Activated CD4-positive, alpha-beta T cell treated with anti-CD3 and anti-CD28 coated beads, Interleukin-2, amount 50 U/mL, for 24 hours (primary cell): Measurements from ENCODE around the gene SASS6.
A peak's percentile ranks its signal among the peaks of the same experiment; 100 is the strongest.
"Not testable (repeated sequence)": the region's sequence is repeated elsewhere in the genome, so short reads cannot be mapped to it uniquely, and the experiment has no call there.

Experiments used
- DNase-seq, 2 donors: peaks; one replicate each; pipeline ENCODE4 v3.0.0-alpha.2; 2020; ENCODE audit warnings: low read depth in 1 of 2, low spot score in 1 of 2

Gene SASS6

DNA sequence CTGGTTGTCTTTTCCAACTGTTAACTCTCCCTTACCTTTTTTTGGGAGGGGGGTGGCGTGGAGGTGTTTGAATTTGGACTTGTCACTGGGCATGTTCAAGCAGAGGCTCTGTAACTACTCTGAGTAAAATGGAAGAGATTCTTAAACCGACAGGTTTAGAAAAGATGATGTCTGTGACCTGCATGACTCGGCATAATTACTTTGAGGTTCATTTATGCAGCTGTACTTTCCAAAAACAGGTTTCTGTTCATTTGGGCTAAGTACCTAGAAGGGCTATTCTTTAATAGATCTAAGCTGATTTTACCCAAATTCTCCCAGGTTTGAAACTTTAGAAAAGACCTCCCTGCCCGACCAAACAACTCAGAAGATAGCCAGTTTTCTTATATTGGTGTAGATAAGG lies 82.6 kb downstream of the SASS6 start:
- no peak for DNase-seq

DNA sequence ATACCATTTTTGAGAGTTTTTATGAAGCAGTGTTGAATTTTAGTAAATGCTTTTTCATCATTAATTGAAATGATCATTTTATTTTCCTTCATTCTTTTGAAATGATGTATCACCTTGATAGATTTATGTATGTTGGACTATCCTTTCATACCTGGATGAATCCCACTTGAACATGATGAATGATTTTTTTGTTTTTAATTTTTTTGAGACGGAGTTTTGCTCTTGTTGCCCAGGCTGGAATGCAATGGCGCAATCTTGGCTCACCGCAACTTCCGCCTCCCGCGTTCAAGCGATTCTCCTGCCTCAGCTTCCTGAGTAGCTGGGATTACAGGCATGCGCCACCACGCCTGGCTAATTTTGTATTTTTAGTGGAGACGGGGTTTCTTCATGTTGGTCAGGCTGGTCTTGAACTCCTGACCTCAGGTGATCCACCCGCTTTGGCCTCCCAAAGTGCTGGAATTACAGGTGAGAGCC lies 85.5 kb downstream of the SASS6 start:
- DNase-seq = not testable (repeated sequence)

DNA sequence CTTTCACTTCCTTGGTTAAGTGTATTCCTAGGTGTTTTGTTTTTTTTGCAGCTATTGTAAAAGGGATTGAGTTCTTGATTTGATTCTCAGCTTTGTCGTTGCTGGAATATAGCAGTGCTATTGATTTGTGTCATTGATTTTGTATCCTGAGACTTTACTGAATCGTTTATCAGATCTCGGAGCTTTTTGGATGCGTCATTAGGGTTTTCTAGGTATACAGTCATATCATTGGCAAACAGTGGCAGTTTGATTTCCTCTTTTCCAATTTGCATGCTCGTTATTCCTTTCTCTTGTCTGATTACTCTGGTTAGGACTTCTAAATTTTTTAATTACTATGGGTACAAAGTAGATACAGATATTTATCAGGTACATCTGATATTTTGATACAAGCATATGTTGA lies 87.5 kb downstream of the SASS6 start:
- DNase-seq = no peak

DNA sequence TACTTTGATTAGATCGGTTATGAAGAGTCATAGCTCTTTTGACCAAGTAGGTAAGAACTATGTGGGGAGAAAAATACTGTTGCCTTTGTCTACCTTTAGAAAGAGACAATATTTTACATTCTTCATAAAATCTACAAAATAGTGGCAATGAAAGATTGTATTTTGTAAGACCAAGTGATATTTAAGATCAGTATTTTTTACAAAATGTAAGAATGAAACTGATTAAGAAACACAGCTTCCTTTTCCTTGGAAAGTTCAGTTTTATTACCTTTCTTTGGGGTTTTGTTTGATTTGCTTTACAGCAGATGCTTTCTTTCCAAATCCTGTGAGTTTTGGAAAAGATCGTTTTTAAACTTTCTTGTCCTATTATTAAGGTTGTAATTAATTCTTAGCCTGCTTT lies 93.1 kb downstream of the SASS6 start:
- no peak for DNase-seq

DNA sequence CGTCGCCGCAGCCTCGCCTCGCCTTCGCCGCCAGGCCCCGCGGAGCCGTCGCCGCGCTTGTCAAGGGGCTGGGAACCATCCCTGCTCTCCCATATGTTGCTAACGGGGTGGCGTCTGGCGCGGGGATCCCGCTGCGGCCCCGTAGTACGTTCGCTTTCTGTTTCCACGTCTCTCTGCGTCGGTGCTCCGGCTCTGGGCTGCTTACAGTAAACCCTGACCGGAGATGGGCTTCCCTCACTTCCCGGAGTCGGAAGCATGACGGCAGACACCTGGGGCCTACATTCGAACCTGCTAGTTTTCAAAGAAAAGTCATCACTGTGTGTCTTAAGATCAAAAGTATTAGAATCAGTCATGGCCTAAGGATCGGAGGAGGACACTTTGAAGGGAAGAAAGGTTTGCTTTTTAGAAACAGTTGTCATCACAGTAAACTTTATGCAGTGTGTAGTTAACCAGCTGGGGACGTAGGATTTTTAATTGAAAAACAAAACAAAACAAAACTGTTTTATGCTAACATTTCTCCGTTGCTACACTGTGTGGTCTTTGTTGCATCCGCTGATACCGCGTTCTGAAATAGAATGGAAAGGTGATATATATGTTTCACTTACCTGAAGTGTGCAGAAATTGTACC lies 94.0 kb downstream of the SASS6 start:
- peak; percentile 63 to 77 for DNase-seq

DNA sequence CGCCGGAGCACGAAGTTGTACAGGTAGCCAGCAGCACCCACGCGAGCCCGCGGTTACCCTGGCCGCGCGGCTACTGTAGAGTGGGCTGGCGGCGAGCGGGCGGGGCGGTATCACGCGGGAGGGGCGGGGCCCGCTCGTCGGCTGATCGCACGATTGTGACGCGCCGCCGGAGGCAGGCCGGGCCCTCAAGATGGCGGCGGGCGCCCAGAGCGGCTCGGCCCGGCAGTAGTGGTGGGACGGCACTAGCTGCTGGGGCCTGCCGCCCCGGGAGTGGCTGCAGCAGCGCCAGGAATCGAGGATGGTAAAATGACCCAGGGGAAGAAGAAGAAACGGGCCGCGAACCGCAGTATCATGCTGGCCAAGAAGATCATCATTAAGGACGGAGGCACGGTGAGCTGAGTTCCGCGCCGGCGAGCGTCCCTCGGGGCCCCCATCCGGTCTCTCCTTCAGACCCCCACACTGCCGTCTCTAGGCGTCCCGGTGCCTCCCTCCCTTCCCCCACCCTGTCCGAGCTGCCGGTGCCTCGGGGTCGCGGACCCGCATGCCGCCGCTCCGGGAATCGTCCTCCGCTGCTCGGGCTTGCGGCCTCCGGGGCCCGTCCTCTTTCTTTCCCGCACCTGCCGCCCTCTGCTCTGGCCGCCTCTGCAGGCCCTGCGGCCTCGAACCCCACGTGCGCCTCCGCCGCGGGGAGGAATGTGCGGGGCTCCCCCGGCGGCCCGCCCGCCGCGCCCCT lies 94.6 kb downstream of the SASS6 start:
- peak; percentile 79 to 84 for DNase-seq

DNA sequence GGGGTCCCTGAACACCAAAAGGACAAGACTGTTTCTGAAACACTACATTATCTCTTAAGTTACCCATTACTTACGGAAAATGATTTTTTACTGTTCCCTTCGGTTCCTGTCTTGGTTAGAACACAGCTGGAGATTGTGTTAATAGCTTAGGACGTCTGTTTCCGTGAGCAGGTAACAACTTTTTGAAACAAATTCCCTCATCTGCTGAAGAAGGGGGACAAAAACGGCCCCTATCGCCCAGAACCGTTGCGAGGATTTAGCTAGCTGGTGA lies 95.1 kb downstream of the SASS6 start:
- DNase-seq = no peak

DNA sequence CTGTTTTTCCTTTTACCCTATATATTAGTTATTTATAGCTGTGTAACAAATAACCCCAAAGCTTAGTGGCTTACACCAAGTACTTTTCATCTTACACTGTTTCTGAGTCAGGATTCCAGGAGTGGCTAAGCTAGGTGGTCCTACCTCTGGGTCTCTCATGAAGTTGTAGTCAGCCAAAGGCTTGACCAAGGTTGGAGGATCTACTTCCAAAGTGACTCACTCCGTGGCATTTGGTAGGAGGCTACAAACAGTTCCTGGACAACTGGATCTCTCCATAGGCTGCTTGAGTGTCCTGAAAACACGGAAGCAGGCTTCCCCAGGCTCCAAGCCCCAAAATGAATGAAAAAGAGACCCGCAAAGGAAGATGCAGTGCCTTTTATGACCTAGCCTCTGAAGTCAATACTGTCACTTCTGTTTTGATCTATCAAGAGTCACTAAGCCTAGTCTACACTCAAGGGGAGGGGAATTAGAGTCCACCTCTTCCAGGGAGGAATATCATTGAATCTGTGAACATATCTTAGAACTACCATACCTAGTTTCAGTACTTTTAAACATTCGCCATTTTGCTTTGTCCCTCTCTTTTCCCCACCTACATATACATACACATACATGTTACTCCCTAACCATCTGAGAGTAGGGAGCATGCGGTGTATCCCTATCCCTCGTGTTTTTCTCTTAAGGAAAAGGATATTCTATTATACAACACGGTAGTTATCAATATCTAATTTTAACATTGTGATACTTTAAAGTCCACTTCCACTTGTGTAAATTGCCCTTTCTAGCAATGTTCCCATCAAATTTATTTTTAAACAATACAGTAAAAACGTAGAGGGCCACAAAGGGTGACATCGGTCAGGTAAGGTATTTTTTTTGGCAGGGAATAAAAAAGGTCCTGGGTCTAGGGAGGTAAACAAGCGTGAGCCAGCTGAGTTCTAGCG lies 95.7 kb downstream of the SASS6 start:
- no peak for DNase-seq

GRCh38 chr1:100035214-100035613 lies 97.5 kb downstream of the SASS6 start:
- no peak for DNase-seq

DNA sequence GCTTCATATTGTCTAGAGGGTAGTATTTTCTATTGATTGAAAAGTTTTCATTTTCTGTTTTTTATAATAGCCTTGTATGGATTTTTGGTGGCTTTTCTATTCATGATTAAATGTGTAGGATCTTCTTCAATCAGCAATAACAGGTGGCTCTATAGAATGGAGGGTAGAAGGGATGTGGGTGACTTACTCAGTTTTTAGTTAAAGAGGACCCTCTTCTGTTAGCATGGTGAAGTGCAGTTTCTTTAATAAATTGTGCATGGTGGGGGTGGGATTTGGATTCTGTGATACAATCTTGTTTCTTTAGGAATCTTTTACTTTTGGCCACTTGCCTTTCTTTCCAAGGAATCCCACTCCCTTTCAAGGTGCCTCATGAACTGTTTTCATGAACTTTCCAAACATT lies 98.3 kb downstream of the SASS6 start:
- DNase-seq = no peak
